ENCODE data around the gene HLA-DOB.

Gene HLA-DOB

DNA sequence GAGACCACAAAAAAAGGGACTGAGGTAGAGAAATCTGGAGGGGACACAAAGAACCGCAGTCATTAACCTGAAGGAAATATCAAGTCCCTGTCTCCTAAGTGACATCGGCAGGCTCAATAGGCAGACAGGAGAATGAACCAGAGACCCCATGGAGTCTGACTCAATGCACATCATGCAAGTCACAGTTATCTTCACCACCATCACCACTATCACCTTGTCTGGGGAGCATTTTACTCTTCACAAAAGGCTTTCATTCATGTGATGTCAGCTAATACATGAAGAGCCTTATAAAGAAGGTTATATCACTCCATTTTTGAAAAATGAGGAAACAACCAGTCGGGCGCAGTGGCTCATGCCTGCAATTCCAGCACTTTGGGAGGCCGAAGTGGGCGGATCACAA, 32.3 kb upstream of the HLA-DOB start:
- DNase-seq (ENCODE audit: low spot score): no peak
- TF ChIP-seq, protein P1, sequence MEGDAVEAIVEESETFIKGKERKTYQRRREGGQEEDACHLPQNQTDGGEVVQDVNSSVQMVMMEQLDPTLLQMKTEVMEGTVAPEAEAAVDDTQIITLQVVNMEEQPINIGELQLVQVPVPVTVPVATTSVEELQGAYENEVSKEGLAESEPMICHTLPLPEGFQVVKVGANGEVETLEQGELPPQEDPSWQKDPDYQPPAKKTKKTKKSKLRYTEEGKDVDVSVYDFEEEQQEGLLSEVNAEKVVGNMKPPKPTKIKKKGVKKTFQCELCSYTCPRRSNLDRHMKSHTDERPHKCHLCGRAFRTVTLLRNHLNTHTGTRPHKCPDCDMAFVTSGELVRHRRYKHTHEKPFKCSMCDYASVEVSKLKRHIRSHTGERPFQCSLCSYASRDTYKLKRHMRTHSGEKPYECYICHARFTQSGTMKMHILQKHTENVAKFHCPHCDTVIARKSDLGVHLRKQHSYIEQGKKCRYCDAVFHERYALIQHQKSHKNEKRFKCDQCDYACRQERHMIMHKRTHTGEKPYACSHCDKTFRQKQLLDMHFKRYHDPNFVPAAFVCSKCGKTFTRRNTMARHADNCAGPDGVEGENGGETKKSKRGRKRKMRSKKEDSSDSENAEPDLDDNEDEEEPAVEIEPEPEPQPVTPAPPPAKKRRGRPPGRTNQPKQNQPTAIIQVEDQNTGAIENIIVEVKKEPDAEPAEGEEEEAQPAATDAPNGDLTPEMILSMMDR (IDR thresholded peaks at IDR 0.05; ENCODE audit: extremely low read depth, missing control alignments): no peak

- DNase-seq (ENCODE audit: low spot score): no peak
- TF ChIP-seq, protein P1 (IDR thresholded peaks at IDR 0.05; ENCODE audit: extremely low read depth, missing control alignments): no peak
Measured at GRCh38 chr6:32847795-32848194, 31.0 kb upstream of the HLA-DOB start.

- DNase-seq (ENCODE audit: low spot score): no peak
- TF ChIP-seq, protein P1 (IDR thresholded peaks at IDR 0.05; ENCODE audit: extremely low read depth, missing control alignments): no peak
Measured at GRCh38 chr6:32847004-32847403, 30.2 kb upstream of the HLA-DOB start.

- TF ChIP-seq, protein P1 (IDR thresholded peaks at IDR 0.05; ENCODE audit: extremely low read depth, missing control alignments): no peak
- DNase-seq (ENCODE audit: low spot score): peak; percentile 41
Measured at GRCh38 chr6:32845384-32845884, 28.6 kb upstream of the HLA-DOB start.

DNA sequence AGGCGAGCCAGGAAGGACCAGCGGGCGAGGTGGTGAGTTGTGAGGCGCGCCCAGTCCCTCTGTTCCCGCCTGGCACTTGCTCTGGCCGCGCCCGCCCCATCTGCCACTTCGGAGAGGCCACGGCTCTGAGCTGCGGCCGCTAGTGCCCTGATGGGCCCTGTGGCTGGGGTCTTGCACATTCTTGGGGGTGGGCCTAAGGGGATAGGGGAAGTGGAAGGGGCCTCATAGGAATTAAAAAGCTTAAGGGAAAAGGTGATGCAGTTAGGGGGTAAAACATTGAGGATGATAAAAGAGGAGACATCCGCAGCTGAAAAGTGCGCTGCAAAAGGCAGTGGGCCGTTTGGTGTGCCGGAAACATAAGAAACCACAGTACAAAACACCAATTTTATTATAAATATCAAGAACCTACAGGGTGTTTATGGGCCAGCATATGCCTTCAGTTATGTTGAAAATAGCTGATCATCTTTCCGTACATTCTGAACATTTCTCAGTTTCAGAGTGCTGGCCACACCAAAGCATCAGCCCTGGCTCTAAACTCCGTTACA, 28.1 kb upstream of the HLA-DOB start:
- TF ChIP-seq, protein P1 (IDR thresholded peaks at IDR 0.05; ENCODE audit: extremely low read depth, missing control alignments): no peak
- DNase-seq (ENCODE audit: low spot score): no peak

- TF ChIP-seq, protein P1 (IDR thresholded peaks at IDR 0.05; ENCODE audit: extremely low read depth, missing control alignments): no peak
Measured at GRCh38 chr6:32843979-32844838, 27.4 kb upstream of the HLA-DOB start, which contains the start of gene PSMB8. Gene PSMB8, minus strand, starts transcription at chr6:32844047. Its CDS starts 51 bp downstream, at chr6:32843996.

GRCh38 chr6:32843331-32843978, 26.7 kb upstream of the HLA-DOB start:
- TF ChIP-seq, protein P1 (IDR thresholded peaks at IDR 0.05; ENCODE audit: extremely low read depth, missing control alignments): no peak
- no peak for DNase-seq (ENCODE audit: low spot score)

More at GRCh38 chr6:32843979-32844838, 27.4 kb upstream of the HLA-DOB start, which contains the start of gene PSMB8:
- DNase-seq (ENCODE audit: low spot score): peak; percentile 89
